Activated B cell treated with CpG ODN at 0.5 μM for 24 hours (primary cell): ENCODE data around the gene FILIP1. TPM values are rescaled to one million over a fixed set of nuclear protein-coding genes. Genes with fewer than 3 reads are reported as not detected.

Experiments used
- ATAC-seq: fragments of 200-7000 bp; cut with Tn5 transposase; one replicate; pipeline ENCODE4 v1.10.0; 2021; ENCODE audit warnings: low read depth, mild to moderate bottlenecking, moderate library complexity
- CTCF ChIA-PET: fragments of 350-600 bp; sonication (Branson Sonifier 250); formaldehyde crosslinking; loops from one replicate; lab custom pipeline; 2021; ENCODE audit warnings: antibody characterized with exemption; lab: Charles Lee
- POLR2A ChIA-PET: fragments of 350-600 bp; sonication (Branson Sonifier 250); formaldehyde crosslinking; loops from one replicate; lab custom pipeline; 2021; ENCODE audit warnings: antibody characterized with exemption; lab: Charles Lee
- DNase-seq: peaks from one replicate; pipeline ENCODE4 v3.0.0; 2022
- H3K27ac Mint-ChIP-seq: one replicate; pipeline ENCODE4 v1.8.0; 2020; ENCODE audit warnings: mixed read lengths
- H3K27me3 Mint-ChIP-seq: one replicate; pipeline ENCODE4 v1.8.0; 2021; ENCODE audit warnings: mixed read lengths
- H3K36me3 Mint-ChIP-seq: one replicate; pipeline ENCODE4 v1.8.0; 2021; ENCODE audit warnings: low read depth, mixed read lengths
- H3K4me1 Mint-ChIP-seq: one replicate; pipeline ENCODE4 v1.8.0; 2021; ENCODE audit warnings: mixed read lengths
- H3K4me3 Mint-ChIP-seq: one replicate; pipeline ENCODE4 v1.8.0; 2020; ENCODE audit warnings: mild to moderate bottlenecking, mixed read lengths
- H3K9me3 Mint-ChIP-seq: one replicate; pipeline ENCODE4 v1.8.0; 2020; ENCODE audit warnings: mixed read lengths
- intact Hi-C: fragments of 100-400 bp; cut with micrococcal nuclease; formaldehyde crosslinking; loops from one replicate; pipeline ENCODE4 v1.15.1; 2024
- total RNA-seq: library from RNA; stranded (reverse); gene quantifications from 2 replicates; pipeline ENCODE4 v1.2.3, GENCODE V29; 2022
- TF ChIP-seq, protein P1 (sequence below): fragments of 200-600 bp; IDR thresholded peaks from one replicate; pipeline ENCODE4 v1.8.0; 2022; ENCODE audit warnings: antibody characterized with exemption, mild to moderate bottlenecking

The FILIP1 gene
- total RNA-seq, 1 donor from 2014 or later, result not detected

DNA sequence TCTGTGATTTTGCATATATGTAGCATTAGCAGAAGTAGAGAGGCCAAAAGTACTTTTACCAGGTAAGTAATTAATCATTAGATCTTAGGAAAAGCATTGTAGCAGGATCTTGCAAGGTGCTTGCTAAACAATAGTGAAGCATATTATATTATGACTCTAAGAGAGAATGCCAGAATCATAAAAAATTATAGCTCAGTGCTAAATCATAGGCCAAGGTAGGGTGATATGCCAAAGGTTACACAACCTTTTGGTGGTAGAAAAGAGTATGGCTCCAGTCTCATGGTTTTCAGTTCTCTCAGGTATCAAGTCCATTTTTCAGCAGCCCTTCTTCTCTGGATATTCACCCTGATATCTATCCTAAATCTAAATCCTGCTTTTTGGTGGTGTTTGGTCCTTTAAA lies 192.1 kb downstream of the FILIP1 start:
- ATAC-seq (no peak), DNase-seq (no peak)
- CTCF ChIA-PET, result interaction anchor here (1.4 kb wide), 1 partner anchor 35 kb away, joined by 4 read pairs; no protein-coding TSS in a partner anchor
- Mint-ChIP-seq H3K4me3 (no peak overlapping the region), H3K9me3 (no peaks in the 10 kb centered on the region), H3K27ac (no peak overlapping the region), H3K36me3 (no peaks in the 10 kb centered on the region), H3K4me1 (no peaks in the 10 kb centered on the region), H3K27me3 (peaks cover 5% of the 10 kb centered on the region)
- POLR2A ChIA-PET, result no interaction called here
- intact Hi-C loops, result no loop called here
- TF ChIP-seq, protein P1, sequence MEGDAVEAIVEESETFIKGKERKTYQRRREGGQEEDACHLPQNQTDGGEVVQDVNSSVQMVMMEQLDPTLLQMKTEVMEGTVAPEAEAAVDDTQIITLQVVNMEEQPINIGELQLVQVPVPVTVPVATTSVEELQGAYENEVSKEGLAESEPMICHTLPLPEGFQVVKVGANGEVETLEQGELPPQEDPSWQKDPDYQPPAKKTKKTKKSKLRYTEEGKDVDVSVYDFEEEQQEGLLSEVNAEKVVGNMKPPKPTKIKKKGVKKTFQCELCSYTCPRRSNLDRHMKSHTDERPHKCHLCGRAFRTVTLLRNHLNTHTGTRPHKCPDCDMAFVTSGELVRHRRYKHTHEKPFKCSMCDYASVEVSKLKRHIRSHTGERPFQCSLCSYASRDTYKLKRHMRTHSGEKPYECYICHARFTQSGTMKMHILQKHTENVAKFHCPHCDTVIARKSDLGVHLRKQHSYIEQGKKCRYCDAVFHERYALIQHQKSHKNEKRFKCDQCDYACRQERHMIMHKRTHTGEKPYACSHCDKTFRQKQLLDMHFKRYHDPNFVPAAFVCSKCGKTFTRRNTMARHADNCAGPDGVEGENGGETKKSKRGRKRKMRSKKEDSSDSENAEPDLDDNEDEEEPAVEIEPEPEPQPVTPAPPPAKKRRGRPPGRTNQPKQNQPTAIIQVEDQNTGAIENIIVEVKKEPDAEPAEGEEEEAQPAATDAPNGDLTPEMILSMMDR, result no peak

DNA sequence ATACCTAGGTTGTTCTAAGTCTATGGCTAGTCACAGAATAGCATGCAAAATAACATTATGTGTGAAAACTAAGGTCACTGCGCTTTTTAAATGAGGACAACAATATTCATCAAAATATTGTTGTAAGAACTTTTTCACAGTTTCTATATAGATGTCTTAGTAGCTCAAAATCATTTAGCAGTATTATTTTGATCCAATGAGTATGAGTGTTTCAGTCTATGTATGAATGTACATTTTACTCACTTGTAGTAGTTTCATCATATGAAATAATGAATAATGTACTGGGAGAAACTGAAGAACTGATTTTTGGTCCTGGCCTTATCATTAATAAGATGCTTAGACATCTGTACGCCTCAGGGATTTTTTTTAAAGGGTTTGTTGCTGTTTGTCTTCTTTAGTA lies 192.5 kb downstream of the FILIP1 start:
- TF ChIP-seq, protein P1, result no peak
- peaks cover 5% of the 10 kb centered on the region for H3K27me3 Mint-ChIP-seq
- CTCF ChIA-PET, result interaction anchor here (1.4 kb wide), 1 partner anchor 34 kb away, joined by 4 read pairs; no protein-coding TSS in a partner anchor
- no peak for ATAC-seq
- H3K9me3 Mint-ChIP-seq, result no peaks in the 10 kb centered on the region
- H3K4me3 Mint-ChIP-seq, result no peak overlapping the region
- H3K4me1 Mint-ChIP-seq, result no peaks in the 10 kb centered on the region
- intact Hi-C loops, result no loop called here
- H3K27ac Mint-ChIP-seq, result no peak overlapping the region
- no peaks in the 10 kb centered on the region for H3K36me3 Mint-ChIP-seq
- DNase-seq, result no peak
- POLR2A ChIA-PET, result no interaction called here

DNA sequence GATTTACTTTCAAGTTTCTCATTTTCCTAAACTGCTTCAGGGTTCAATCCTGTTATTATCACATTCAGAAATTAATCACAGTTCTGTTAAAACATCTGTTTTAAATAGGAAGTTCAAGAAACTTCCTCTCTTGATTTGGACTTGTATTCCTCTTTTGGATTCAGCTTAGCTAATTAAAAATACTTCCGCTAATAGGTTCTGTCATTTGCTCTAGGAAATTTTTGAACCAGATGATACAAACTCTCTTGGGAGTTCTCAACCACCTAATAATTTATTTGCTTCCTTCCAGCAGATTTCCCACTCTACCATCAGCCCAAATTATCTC lies 193.1 kb downstream of the FILIP1 start:
- ATAC-seq (no peak), DNase-seq (no peak)
- Mint-ChIP-seq H3K9me3 (no peaks in the 10 kb centered on the region), H3K4me3 (no peak overlapping the region), H3K4me1 (no peaks in the 10 kb centered on the region), H3K27me3 (peaks cover 3% of the 10 kb centered on the region), H3K27ac (no peak overlapping the region), H3K36me3 (no peaks in the 10 kb centered on the region)
- TF ChIP-seq, protein P1, result no peak
- ChIA-PET POLR2A (no interaction called here), CTCF (interaction anchor here (1.0 to 1.4 kb wide), 2 partner anchors 13 to 34 kb away, joined by 3 to 4 read pairs; no protein-coding TSS in a partner anchor)
- intact Hi-C loops, result no loop called here

DNA sequence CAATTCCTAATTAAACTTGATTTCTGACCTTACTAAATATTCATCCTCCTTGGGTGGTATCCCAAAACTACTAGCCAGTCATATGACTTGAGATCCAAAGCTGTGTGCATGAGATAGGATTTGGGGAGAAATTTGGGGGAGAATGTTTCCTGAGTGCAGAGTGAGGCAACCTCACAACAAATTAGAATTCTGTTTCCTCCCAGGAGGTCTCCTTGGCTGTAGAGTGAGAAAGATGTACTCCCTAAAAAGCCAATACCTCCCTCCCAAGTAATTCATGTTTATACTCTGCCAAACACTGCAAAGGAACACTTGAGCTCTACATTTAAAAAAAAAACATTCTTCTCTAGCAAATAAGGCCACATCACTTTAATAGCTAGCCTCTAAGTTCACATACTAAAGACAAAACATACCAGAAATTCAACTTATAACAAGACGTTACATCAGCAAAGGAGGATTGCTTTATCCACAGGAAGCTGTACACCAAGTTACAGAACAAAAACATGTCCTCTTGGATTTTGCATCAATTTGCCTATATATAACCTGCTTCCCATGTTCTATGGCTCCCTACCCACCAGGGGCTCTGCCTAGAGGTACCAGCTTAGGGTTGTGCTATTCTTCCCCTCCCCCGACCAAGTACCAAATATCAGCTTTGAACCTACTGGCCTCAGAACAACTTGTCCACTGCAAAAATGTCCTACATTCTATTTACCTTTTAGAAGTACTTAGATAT lies 193.6 kb downstream of the FILIP1 start:
- ChIA-PET CTCF (interaction anchor here (1.0 to 1.4 kb wide), 2 partner anchors 13 to 33 kb away, joined by 3 to 4 read pairs; no protein-coding TSS in a partner anchor), POLR2A (no interaction called here)
- TF ChIP-seq, protein P1, result no peak
- H3K4me1 Mint-ChIP-seq, result no peaks in the 10 kb centered on the region
- intact Hi-C loops, result no loop called here
- peaks cover 3% of the 10 kb centered on the region for H3K27me3 Mint-ChIP-seq
- H3K36me3 Mint-ChIP-seq, result no peaks in the 10 kb centered on the region
- ATAC-seq (no peak), DNase-seq (no peak)
- no peaks in the 10 kb centered on the region for H3K9me3 Mint-ChIP-seq
- no peak overlapping the region for H3K27ac Mint-ChIP-seq
- no peak overlapping the region for H3K4me3 Mint-ChIP-seq
